ENCODE measurements around the gene RPL7L1.

DNA sequence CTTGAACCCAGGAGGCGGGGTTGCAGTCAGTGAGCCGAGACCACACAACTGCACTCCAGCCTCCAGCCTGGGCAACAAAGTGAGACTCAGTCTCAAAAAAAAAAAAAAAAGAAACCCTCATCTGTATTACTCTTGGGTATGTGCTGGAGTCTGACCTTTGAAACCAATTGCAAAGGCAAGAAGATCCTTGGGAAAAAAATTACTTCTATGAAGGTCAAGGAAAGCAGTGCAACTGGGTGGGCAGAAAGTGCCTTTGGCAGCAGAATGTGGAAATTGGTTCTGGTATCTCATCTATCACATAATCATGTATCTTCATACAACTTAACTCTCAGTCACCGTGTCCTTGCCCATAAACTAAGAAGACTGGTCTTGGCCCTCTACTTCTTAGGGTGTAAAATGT is 7.7 kb upstream of the RPL7L1 start:
- TF ChIP-seq, protein P1, sequence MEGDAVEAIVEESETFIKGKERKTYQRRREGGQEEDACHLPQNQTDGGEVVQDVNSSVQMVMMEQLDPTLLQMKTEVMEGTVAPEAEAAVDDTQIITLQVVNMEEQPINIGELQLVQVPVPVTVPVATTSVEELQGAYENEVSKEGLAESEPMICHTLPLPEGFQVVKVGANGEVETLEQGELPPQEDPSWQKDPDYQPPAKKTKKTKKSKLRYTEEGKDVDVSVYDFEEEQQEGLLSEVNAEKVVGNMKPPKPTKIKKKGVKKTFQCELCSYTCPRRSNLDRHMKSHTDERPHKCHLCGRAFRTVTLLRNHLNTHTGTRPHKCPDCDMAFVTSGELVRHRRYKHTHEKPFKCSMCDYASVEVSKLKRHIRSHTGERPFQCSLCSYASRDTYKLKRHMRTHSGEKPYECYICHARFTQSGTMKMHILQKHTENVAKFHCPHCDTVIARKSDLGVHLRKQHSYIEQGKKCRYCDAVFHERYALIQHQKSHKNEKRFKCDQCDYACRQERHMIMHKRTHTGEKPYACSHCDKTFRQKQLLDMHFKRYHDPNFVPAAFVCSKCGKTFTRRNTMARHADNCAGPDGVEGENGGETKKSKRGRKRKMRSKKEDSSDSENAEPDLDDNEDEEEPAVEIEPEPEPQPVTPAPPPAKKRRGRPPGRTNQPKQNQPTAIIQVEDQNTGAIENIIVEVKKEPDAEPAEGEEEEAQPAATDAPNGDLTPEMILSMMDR (IDR thresholded peaks at IDR 0.05) = no peak
- TF ChIP-seq POLR2AphosphoS5 (IDR thresholded peaks at IDR 0.05) = no peak
- no peak for TF ChIP-seq POLR2A (IDR thresholded peaks at IDR 0.05)

Data from transverse colon (tissue), 4 donors.